Esophagus squamous epithelium (tissue), 4 donors: ENCODE measurements around the gene RBMX.
"Not testable (repeated sequence)": the region's sequence is repeated elsewhere in the genome, so short reads cannot be mapped to it uniquely, and the experiment has no call there.

Source experiments
- CTCF ChIP-seq, 6 experiments: fragments of 450-650 bp in 4 of 6; fragments of 200-600 bp in 2 of 6; sonication (generic) in 2 of 6; IDR thresholded peaks; one replicate each; pipeline ENCODE4 v1.5.1; 2016 to 2019; ENCODE audit warnings: antibody characterized with exemption in 6 of 6, mild to moderate bottlenecking in 4 of 6, moderate library complexity in 4 of 6
- POLR2A ChIP-seq, 4 donors: fragments of 450-650 bp; IDR thresholded peaks; one replicate each; pipeline ENCODE4 v1.6.1; 2017; ENCODE audit warnings: antibody characterized with exemption in 4 of 4, mild to moderate bottlenecking in 4 of 4, moderate library complexity in 3 of 4

- TF ChIP-seq CTCF, POLR2A (IDR thresholded peaks at IDR 0.05): not testable (repeated sequence)
These were observed 40.9 kb upstream of the RBMX start for GRCh38 chrX:136921438-136921837.
